ENCODE measurements around the gene PITPNB.

DNA sequence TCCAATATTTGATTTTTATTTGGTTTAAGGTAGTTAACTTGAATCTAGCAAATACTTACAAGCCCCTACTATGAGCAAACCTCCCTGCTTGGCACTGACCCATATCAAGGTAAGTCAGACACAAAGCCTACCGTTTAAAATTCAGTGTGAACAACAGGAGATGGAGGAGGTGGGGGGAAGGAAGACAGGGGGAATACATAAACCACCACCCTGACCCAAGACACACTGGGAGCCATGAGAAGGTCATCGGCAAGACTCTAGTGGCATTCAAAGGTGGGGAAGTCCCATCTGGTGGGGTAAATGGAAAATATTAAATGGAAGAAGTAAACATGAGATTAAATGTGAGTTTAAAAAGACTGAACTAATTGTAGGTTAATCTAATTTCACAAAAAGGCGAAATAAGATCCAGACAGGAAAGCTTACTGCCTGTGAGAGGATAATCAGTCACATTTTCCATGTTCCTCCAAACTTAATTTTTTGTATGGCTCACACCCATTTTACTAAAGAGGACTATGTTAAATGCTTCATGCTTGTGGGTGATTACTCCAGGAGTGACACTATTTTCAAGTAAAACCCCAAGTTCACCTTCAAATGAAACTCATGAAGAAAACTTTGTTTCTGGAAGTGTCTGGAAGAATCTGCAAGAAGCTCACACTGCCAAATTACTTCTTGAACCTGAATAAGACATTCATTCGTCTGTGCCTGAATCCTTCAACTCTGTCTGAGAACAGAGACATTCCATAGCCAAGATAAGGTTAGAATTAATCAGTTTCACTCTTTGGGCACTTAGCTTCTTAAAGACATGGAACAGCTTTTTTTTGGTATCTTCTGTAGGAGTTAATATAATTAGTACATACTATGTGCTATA lies 51.7 kb downstream of the PITPNB start:
- TF ChIP-seq EZH2 (IDR thresholded peaks at IDR 0.05; ENCODE audit: low read length) = no peak
- TF ChIP-seq, protein P1, sequence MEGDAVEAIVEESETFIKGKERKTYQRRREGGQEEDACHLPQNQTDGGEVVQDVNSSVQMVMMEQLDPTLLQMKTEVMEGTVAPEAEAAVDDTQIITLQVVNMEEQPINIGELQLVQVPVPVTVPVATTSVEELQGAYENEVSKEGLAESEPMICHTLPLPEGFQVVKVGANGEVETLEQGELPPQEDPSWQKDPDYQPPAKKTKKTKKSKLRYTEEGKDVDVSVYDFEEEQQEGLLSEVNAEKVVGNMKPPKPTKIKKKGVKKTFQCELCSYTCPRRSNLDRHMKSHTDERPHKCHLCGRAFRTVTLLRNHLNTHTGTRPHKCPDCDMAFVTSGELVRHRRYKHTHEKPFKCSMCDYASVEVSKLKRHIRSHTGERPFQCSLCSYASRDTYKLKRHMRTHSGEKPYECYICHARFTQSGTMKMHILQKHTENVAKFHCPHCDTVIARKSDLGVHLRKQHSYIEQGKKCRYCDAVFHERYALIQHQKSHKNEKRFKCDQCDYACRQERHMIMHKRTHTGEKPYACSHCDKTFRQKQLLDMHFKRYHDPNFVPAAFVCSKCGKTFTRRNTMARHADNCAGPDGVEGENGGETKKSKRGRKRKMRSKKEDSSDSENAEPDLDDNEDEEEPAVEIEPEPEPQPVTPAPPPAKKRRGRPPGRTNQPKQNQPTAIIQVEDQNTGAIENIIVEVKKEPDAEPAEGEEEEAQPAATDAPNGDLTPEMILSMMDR (optimal IDR thresholded peaks at IDR 0.05 in 1 of 3, IDR thresholded peaks at IDR 0.05 in 1 of 3, conservative IDR thresholded peaks at IDR 0.05 in 1 of 3; ENCODE audit: extremely low read depth in 1 of 3, insufficient read depth in 2 of 3, low read length in 3 of 3) = no peak

Measured in keratinocyte (primary cell).